HG03354 (cell line): Measurements from ENCODE around the gene CEACAM1.
"Not testable (repeated sequence)": the region's sequence is repeated elsewhere in the genome, so short reads cannot be mapped to it uniquely, and the experiment has no call there.

Experiments used
- ATAC-seq: cut with Tn5 transposase; IDR thresholded peaks from one replicate; pipeline ENCODE4 v1.9.1; 2021; ENCODE audit warnings: mild to moderate bottlenecking; ENCODE audit not compliant: unreplicated experiment, poor library complexity, severe bottlenecking

Gene CEACAM1

GRCh38 chr19:42550521-42550920 lies 22.2 kb upstream of the CEACAM1 start:
- ATAC-seq = not testable (repeated sequence)

DNA sequence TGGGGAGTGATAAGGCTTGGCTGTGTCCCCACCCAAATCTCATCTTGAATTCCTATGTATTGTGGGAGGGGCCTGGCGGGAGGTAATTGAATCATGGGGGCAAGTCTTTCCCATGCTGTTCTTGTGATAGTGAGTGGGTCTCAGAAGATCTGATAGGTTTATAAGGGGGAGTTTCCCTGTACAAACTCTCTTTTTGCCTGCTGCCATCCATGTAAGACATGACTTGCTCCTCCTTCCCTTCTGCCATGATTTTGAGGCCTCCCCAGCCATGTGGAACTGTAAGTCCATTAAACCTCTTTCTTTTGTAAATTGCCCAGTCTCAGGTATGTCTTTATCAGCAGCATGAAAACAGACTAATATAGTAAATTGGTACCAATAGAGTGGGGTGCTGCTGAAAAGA lies 20.8 kb upstream of the CEACAM1 start:
- ATAC-seq = not testable (repeated sequence)

DNA sequence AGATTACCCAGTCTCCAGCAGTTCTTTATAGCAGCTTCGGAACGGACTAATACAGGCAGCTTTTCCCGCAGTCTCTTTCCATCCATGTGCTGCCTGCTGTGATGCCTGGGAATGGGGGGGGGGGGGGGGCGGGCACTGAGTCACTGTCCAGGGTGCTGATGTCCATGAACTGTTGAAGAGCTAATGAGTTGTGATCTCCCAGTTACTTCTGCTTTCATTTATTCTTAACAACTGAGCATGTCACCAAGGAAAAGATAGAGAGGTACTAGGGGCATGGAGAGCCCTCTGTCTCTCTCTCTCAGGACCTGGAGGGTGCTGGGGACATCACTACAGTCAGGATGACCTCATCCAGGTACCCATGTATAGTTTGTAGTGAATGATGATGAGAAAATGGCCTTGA lies 20.3 kb upstream of the CEACAM1 start:
- no peak for ATAC-seq

GRCh38 chr19:42547929-42548328 lies 19.6 kb upstream of the CEACAM1 start:
- ATAC-seq = no peak

- no peak for ATAC-seq
Observed at GRCh38 chr19:42546831-42547500, 18.7 kb upstream of the CEACAM1 start.

- no peak for ATAC-seq
Observed at GRCh38 chr19:42544146-42544545, 15.9 kb upstream of the CEACAM1 start.

GRCh38 chr19:42542791-42543190 lies 14.5 kb upstream of the CEACAM1 start:
- no peak for ATAC-seq

DNA sequence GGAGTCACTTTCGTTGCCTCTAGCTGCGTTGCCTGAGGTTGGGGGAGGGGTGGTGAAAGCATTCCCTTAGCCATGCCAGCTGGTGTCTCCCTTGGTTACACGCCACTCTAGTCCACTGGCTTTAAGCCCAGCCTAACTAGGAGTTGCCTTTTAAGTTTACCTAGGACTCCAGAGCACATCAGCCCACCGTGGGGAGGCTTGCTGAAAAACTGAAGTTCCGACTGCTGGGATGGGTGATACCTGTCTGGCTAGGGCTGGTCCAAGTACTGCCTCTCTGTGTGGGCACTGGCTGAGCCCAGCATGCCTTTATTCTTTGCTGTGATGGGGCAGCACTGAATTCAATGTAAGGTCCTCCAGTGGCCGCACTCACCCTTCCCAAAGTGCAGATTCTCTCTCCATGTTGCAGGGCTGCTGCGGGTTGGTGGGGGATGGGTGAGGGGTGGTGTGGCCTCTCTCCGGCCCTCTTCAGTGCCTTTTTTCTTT lies 11.8 kb upstream of the CEACAM1 start:
- ATAC-seq = no peak

DNA sequence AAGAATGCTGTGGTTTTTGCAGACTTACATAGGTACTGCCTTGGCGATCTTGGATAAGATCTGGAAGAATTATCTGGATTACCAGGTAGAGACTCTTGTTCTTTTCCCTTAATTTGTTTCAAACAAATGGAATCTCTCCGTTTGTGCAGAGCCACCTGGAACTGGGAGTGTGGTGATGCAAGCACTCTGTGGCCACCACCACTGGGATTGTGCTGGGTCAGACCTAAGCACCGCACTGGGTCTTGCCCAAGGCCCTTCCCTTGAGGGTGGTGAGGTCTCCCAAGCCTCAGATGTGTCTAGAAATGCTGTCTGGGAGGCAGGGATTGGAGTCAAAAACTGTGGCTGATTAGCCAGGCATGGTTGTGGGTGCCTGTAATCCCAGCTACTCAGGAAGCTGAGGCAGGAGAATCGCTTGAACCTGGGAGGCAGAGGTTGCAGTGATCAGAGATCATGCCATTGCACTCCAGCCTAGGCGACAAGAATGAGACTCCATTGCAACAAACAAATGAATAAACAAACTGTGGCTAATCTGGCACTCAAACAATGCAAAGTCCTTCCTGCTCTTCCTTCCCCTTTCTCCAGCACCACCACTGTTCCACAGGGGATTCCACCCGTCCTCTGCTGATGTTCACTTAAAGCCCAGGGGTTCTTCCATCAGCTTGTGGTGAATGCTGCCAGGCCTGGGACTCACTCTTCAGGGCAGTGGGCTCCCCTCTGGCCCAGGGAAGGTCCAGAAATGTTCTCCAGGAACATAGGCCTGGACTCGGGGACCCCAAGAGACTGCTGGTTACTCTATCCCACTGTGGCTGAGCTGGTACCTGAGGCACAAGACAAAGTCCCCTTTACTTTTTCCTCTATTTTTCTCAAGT lies 10.8 kb upstream of the CEACAM1 start:
- no peak for ATAC-seq

DNA sequence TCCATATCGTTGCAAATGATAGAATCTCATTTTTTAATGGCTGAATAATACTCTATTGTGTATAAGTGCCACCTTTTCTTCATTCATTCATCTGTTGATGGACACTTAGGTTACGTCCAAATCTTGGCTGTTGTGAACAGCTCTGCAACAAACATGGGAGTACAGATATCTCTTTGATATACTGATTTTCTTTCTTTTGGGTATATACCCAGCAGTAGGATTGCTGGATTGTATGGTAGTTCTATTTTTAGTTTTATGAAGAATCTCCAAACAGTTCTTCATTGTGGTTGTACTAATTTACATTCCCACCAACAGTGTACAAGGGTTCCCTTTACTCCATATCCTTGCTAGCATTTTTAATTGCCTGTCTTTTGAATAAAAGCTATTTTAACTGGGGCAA lies 7.0 kb upstream of the CEACAM1 start:
- not testable (repeated sequence) for ATAC-seq

- ATAC-seq = no peak
Observed at GRCh38 chr19:42534391-42534790, 6.1 kb upstream of the CEACAM1 start.

- no peak for ATAC-seq
Observed at GRCh38 chr19:42532891-42533290, 4.6 kb upstream of the CEACAM1 start.

DNA sequence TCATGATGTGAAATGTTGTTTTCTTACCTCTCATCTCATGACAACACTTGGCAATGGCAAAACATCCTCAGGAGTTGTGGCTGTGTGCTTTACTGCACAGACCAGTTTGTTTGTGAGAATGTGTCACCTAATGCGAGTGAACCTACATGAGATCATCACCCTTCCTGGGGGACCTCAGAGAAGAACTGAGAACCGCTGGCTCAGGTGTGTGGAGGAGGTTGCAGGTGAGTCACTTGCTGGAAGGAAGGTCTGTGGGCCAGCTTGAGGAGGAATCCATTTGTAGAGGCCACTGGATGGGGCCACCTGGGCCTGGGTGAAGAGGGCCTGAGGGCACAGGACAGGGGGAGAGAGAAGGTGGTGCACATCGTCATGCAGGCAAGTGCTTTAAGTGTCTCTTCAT lies 3.0 kb upstream of the CEACAM1 start:
- ATAC-seq = no peak

- peak; percentile 61 for ATAC-seq
Observed at GRCh38 chr19:42529248-42529764, 1.0 kb upstream of the CEACAM1 start.

- no peak for ATAC-seq
Observed at GRCh38 chr19:42524943-42525342, 3.3 kb downstream of the CEACAM1 start.

- ATAC-seq = no peak
Observed at GRCh38 chr19:42524250-42524649, 4.0 kb downstream of the CEACAM1 start.

GRCh38 chr19:42522262-42522661 lies 6.0 kb downstream of the CEACAM1 start:
- ATAC-seq = not testable (repeated sequence)

DNA sequence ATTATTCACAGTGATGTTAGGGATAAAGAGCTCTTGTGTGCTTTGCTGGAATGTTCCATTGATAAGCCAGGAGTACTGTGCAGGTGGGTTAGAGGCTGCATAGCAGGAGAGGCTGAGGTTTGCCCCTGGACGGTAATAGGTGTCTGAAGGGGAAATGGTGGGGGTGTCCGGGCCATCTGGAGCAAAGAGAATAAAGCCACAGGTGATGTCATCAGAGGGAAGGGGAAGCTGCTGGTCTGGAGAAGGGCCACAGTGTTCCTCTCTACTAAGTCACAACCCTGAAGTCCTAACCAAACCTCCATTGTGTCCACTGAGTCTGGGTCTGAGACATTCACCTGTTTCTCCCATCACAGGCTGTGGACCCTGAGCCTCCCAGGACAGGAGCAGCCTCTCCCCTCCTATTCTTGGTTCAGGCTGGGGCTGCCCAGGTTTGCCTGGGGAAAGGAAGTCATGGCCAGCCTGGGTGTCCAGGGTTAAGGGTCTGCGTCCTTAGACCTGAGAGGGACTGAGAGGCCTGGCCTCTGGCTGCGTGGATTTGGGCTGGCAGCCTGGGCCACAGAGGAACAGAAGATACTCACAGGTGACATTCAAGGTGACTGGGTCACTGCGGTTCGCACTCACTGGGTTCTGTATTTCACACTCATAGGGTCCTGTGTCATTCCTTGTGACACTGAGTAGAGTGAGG lies 6.8 kb downstream of the CEACAM1 start:
- no peak for ATAC-seq

DNA sequence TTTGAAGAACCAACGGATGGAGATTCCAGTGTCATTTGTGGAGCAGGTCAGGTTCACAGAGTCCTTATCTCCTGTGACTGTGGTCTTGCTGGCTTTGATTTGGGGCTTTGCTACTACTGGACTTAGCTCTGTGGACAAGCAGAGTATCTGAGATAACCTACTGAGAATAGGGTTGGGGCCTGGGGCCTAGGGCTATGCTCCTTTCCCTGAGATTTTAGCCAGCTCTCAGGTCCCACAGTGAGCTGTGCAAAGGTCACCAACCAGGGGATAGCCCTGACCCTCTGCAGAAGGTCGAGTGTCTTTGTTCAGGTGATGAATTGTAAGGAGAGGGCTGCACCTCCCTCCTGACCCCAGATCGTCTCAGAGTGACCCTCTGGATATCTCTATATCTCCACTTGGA lies 9.2 kb downstream of the CEACAM1 start:
- no peak for ATAC-seq

DNA sequence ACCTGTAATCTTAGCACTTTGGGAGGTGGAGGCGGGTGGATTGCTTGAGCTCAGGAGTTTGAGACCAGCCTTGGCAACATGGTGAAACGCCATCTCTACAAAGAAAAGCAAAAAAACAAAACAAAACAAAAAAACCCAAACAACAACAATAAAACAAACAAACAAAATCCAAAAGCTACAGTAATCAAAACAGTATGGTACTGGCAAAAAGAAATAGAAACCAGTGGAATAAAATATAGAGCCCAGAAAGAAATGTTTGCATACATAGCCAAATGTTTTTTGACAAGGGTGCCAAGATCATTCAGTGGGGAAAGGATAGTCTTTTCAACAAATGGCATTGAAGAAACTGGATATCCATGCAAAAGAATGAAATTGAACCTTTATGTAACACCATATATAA lies 11.5 kb downstream of the CEACAM1 start:
- no peak for ATAC-seq
